WTC11 (cell line): ENCODE measurements around the gene DDX10. TPM values are rescaled to one million over a fixed set of nuclear protein-coding genes. Genes with fewer than 3 reads are reported as not detected.

Source experiments
- ATAC-seq: fragments of 200-7000 bp; cut with Tn5 transposase; 2 replicates; pipeline ENCODE4 v1.10.0; 2021; ENCODE audit warnings: mild to moderate bottlenecking, moderate library complexity
- CTCF ChIA-PET: fragments of 300-600 bp; sonication (Branson Sonifier 250); formaldehyde crosslinking; loops from one replicate; lab custom pipeline; 2021; ENCODE audit warnings: antibody characterized with exemption; lab: Charles Lee
- POLR2A ChIA-PET: fragments of 350-600 bp; sonication (Branson Sonifier 250); formaldehyde crosslinking; loops from one replicate; lab custom pipeline; 2021; ENCODE audit warnings: antibody characterized with exemption; lab: Charles Lee
- DNase-seq: peaks from one replicate; pipeline ENCODE4 v3.0.0; 2021; ENCODE audit warnings: low spot score
- H3K27ac Mint-ChIP-seq: 2 replicates; pipeline ENCODE4 v1.8.0; 2021; ENCODE audit warnings: mixed read lengths
- H3K27me3 Mint-ChIP-seq: 2 replicates; pipeline ENCODE4 v1.8.0; 2021; ENCODE audit warnings: low read depth, mild to moderate bottlenecking, moderate library complexity, mixed read lengths
- H3K36me3 Mint-ChIP-seq: 2 replicates; pipeline ENCODE4 v1.8.0; 2021; ENCODE audit warnings: mixed read lengths
- H3K4me1 Mint-ChIP-seq: 2 replicates; pipeline ENCODE4 v1.8.0; 2022; ENCODE audit warnings: mixed read lengths
- H3K4me3 Mint-ChIP-seq: 2 replicates; pipeline ENCODE4 v1.8.0; 2021; ENCODE audit warnings: mild to moderate bottlenecking, moderate library complexity, mixed read lengths
- H3K9me3 Mint-ChIP-seq: 2 replicates; pipeline ENCODE4 v1.8.0; 2021; ENCODE audit warnings: mixed read lengths
- FOXK1 ChIP-seq: sonication (generic); formaldehyde crosslinking; IDR thresholded peaks from 2 replicates; pipeline ENCODE4 v1.8.0; 2022; ENCODE audit warnings: mild to moderate bottlenecking, moderate library complexity, missing genetic modification reagents
- GABPB1 ChIP-seq: sonication (generic); formaldehyde crosslinking; IDR thresholded peaks from 2 replicates; pipeline ENCODE4 v1.8.1; 2023; ENCODE audit warnings: mild to moderate bottlenecking, missing genetic modification reagents
- GRHL2 ChIP-seq: fragments of 250-450 bp; sonication (Bioruptor Pico); IDR thresholded peaks from 2 replicates; pipeline ENCODE4 v1.8.0; 2022; ENCODE audit warnings: mild to moderate bottlenecking, moderate library complexity; ENCODE audit not compliant: insufficient replicate concordance, severe bottlenecking
- IRF2 ChIP-seq: sonication (generic); formaldehyde crosslinking; IDR thresholded peaks from 2 replicates; pipeline ENCODE4 v1.8.0; 2022; ENCODE audit warnings: low read depth, missing genetic modification reagents, borderline replicate concordance
- NR2C2 ChIP-seq: sonication (generic); formaldehyde crosslinking; IDR thresholded peaks from 2 replicates; pipeline ENCODE4 v1.8.0; 2022; ENCODE audit warnings: mild to moderate bottlenecking, missing genetic modification reagents
- PRRX2 ChIP-seq: fragments of 250-450 bp; sonication (Bioruptor Pico); IDR thresholded peaks from 2 replicates; pipeline ENCODE4 v1.8.0; 2021; ENCODE audit warnings: mild to moderate bottlenecking
- SOX15 ChIP-seq: fragments of 250-450 bp; sonication (Bioruptor Pico); IDR thresholded peaks from 2 replicates; pipeline ENCODE4 v1.9.0; 2021; ENCODE audit warnings: mild to moderate bottlenecking
- TEAD1 ChIP-seq: sonication (generic); formaldehyde crosslinking; IDR thresholded peaks from 2 replicates; pipeline ENCODE4 v1.8.0; 2022; ENCODE audit warnings: mild to moderate bottlenecking, missing genetic modification reagents
- ZNF138 ChIP-seq: sonication (generic); formaldehyde crosslinking; conservative IDR thresholded peaks from 2 replicates; pipeline ENCODE4 v1.8.1; 2022; ENCODE audit warnings: mild to moderate bottlenecking, moderate library complexity, missing genetic modification reagents
- ZNF219 ChIP-seq: sonication (generic); formaldehyde crosslinking; IDR thresholded peaks from 2 replicates; pipeline ENCODE4 v1.8.0; 2023; ENCODE audit warnings: missing genetic modification reagents, mild to moderate bottlenecking, borderline replicate concordance
- ZNF396 ChIP-seq: fragments of 250-450 bp; sonication (Bioruptor Pico); IDR thresholded peaks from 2 replicates; pipeline ENCODE4 v1.8.0; 2021; ENCODE audit warnings: mild to moderate bottlenecking, moderate library complexity, borderline replicate concordance
- total RNA-seq: library from RNA; stranded (reverse); gene quantifications from 3 replicates; pipeline ENCODE4 v1.2.3, GENCODE V29; 2021
- TF ChIP-seq, protein P1 (sequence below): fragments of 250-450 bp; sonication (Bioruptor Pico); IDR thresholded peaks from 2 replicates; pipeline ENCODE4 v2.1.2; 2022; ENCODE audit warnings: mild to moderate bottlenecking, moderate library complexity
- TF ChIP-seq, protein P2 (sequence below): sonication (generic); formaldehyde crosslinking; IDR thresholded peaks from 2 replicates; pipeline ENCODE4 v1.8.0; 2022; ENCODE audit warnings: mild to moderate bottlenecking, missing genetic modification reagents
- TF ChIP-seq, protein P3 (sequence below): fragments of 200-600 bp; IDR thresholded peaks from 2 replicates; pipeline ENCODE4 v1.8.0; 2022; ENCODE audit warnings: antibody characterized with exemption
- TF ChIP-seq, protein P4 (sequence below): sonication (generic); formaldehyde crosslinking; IDR thresholded peaks from 2 replicates; pipeline ENCODE4 v1.8.1; 2023; ENCODE audit warnings: mild to moderate bottlenecking, moderate library complexity, missing genetic modification reagents
- TF ChIP-seq, protein P5 (sequence below): sonication (generic); formaldehyde crosslinking; IDR thresholded peaks from 2 replicates; pipeline ENCODE4 v1.8.1; 2023; ENCODE audit warnings: mild to moderate bottlenecking, missing genetic modification reagents, moderate library complexity
- TF ChIP-seq, protein P6 (sequence below): fragments of 250-450 bp; sonication (Bioruptor Pico); IDR thresholded peaks from 2 replicates; pipeline ENCODE4 v1.9.0; 2021; ENCODE audit warnings: moderate library complexity, mild to moderate bottlenecking, inconsistent platforms, borderline replicate concordance
- TF ChIP-seq, protein P7 (sequence below): sonication (generic); formaldehyde crosslinking; IDR thresholded peaks from 2 replicates; pipeline ENCODE4 v1.8.0; 2023; ENCODE audit warnings: mild to moderate bottlenecking, missing genetic modification reagents
- TF ChIP-seq, protein P8 (sequence below): sonication (generic); formaldehyde crosslinking; IDR thresholded peaks from 2 replicates; pipeline ENCODE4 v1.8.0; 2023; ENCODE audit warnings: missing genetic modification reagents, mild to moderate bottlenecking, borderline replicate concordance

DDX10 gene
- total RNA-seq, 1 experiment from 2014 or later, result 56.8 TPM

DNA sequence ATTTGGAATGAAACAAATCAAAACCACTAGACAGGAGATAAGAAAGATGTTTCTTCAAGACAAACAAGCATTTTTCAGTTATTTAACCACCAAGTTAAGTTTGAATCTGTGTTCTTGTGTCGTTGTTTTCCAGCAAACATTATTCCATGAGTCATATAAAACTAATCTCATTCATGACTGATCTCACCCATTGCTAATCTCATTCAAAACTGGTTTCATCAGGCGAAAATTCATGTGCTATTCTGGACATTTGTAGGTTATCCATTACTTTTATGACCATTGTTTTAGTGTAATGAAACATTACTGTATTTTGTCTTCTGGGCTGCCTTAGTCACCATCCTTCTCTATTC is 221.8 kb downstream of the DDX10 start:
- POLR2A ChIA-PET, result no interaction called here
- CTCF ChIA-PET, result interaction anchor here (1.4 kb wide), 1 partner anchor 15 kb away, joined by 7 read pairs; no protein-coding TSS in a partner anchor
- H3K9me3 Mint-ChIP-seq, result no peaks in the 10 kb centered on the region
- no peaks in the 10 kb centered on the region for H3K27me3 Mint-ChIP-seq
- DNase-seq, result no peak
- no peak for ATAC-seq
- H3K4me1 Mint-ChIP-seq, result peaks cover 21% of the 10 kb centered on the region
- no peaks in the 10 kb centered on the region for H3K36me3 Mint-ChIP-seq
- TF ChIP-seq ZNF219, result no peak
- TF ChIP-seq TEAD1 (CRISPR knock-in tag), result no peak
- TF ChIP-seq, protein P1, sequence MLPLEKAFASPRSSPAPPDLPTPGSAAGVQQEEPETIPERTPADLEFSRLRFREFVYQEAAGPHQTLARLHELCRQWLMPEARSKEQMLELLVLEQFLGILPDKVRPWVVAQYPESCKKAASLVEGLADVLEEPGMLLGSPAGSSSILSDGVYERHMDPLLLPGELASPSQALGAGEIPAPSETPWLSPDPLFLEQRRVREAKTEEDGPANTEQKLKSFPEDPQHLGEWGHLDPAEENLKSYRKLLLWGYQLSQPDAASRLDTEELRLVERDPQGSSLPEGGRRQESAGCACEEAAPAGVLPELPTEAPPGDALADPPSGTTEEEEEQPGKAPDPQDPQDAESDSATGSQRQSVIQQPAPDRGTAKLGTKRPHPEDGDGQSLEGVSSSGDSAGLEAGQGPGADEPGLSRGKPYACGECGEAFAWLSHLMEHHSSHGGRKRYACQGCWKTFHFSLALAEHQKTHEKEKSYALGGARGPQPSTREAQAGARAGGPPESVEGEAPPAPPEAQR, result no peak
- no peak for TF ChIP-seq FOXK1 (CRISPR knock-in tag)
- TF ChIP-seq, all 79 proteins: peak for 0
- H3K27ac Mint-ChIP-seq, result no peak overlapping the region
- no peak overlapping the region for H3K4me3 Mint-ChIP-seq

DNA sequence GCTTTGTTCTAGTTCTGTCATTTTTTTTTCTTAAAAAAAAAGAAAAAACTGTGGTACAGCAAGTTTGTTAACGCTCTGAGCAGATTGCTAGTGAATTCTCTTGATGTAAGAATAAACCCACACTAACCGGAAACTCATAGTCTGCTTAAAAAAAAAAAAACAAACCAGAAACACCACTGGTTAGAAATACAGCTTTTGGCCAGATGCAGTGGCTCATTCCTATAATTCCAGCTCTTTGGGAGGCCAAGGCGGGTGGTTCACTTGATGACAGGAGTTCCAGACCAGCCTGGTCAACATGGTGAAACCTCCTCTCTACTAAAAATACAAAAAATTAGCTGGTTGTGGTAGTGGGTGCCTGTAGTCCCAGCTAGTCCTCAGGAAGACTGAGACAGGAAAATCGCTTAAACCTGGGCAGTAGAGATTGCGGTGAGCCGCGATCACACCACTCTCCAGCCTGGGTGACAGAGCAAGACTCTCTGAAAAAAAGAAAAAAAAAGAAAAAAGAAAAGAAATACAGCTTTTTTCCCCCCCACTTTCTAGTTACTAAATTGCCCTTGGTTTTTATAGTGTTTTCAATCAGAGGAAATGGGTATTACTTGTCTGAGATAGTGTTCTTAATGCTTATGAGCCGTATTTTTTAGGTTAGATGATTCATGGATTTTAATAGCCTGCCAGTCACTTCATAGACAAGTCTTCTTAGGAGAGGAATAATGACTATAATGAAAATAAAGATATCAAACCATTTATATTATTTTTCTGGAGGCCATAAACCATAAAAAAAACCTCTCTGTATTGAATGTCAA is 222.8 kb downstream of the DDX10 start:
- Mint-ChIP-seq H3K4me1 (peaks cover 28% of the 10 kb centered on the region), H3K4me3 (no peak overlapping the region), H3K27ac (no peak overlapping the region), H3K9me3 (no peaks in the 10 kb centered on the region), H3K36me3 (no peaks in the 10 kb centered on the region), H3K27me3 (no peaks in the 10 kb centered on the region)
- no peak for ATAC-seq
- ChIA-PET CTCF (no interaction called here), POLR2A (interaction anchor here (0.7 kb wide), 1 partner anchor 31 kb away, joined by 3 read pairs; no protein-coding TSS in a partner anchor)
- DNase-seq, result no peak
- TF ChIP-seq, protein P2, sequence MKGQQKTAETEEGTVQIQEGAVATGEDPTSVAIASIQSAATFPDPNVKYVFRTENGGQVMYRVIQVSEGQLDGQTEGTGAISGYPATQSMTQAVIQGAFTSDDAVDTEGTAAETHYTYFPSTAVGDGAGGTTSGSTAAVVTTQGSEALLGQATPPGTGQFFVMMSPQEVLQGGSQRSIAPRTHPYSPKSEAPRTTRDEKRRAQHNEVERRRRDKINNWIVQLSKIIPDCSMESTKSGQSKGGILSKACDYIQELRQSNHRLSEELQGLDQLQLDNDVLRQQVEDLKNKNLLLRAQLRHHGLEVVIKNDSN (CRISPR knock-in tag), result no peak
- TF ChIP-seq, protein P3, sequence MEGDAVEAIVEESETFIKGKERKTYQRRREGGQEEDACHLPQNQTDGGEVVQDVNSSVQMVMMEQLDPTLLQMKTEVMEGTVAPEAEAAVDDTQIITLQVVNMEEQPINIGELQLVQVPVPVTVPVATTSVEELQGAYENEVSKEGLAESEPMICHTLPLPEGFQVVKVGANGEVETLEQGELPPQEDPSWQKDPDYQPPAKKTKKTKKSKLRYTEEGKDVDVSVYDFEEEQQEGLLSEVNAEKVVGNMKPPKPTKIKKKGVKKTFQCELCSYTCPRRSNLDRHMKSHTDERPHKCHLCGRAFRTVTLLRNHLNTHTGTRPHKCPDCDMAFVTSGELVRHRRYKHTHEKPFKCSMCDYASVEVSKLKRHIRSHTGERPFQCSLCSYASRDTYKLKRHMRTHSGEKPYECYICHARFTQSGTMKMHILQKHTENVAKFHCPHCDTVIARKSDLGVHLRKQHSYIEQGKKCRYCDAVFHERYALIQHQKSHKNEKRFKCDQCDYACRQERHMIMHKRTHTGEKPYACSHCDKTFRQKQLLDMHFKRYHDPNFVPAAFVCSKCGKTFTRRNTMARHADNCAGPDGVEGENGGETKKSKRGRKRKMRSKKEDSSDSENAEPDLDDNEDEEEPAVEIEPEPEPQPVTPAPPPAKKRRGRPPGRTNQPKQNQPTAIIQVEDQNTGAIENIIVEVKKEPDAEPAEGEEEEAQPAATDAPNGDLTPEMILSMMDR, result no peak
- no peak for TF ChIP-seq NR2C2 (CRISPR knock-in tag)
- TF ChIP-seq, protein P4, sequence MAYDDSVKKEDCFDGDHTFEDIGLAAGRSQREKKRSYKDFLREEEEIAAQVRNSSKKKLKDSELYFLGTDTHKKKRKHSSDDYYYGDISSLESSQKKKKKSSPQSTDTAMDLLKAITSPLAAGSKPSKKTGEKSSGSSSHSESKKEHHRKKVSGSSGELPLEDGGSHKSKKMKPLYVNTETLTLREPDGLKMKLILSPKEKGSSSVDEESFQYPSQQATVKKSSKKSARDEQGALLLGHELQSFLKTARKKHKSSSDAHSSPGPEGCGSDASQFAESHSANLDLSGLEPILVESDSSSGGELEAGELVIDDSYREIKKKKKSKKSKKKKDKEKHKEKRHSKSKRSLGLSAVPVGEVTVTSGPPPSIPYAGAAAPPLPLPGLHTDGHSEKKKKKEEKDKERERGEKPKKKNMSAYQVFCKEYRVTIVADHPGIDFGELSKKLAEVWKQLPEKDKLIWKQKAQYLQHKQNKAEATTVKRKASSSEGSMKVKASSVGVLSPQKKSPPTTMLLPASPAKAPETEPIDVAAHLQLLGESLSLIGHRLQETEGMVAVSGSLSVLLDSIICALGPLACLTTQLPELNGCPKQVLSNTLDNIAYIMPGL, result no peak
- TF ChIP-seq ZNF396, result no peak
- no peak for TF ChIP-seq ZNF219
- TF ChIP-seq, protein P5, sequence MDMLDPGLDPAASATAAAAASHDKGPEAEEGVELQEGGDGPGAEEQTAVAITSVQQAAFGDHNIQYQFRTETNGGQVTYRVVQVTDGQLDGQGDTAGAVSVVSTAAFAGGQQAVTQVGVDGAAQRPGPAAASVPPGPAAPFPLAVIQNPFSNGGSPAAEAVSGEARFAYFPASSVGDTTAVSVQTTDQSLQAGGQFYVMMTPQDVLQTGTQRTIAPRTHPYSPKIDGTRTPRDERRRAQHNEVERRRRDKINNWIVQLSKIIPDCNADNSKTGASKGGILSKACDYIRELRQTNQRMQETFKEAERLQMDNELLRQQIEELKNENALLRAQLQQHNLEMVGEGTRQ, result no peak
- TF ChIP-seq, protein P6, sequence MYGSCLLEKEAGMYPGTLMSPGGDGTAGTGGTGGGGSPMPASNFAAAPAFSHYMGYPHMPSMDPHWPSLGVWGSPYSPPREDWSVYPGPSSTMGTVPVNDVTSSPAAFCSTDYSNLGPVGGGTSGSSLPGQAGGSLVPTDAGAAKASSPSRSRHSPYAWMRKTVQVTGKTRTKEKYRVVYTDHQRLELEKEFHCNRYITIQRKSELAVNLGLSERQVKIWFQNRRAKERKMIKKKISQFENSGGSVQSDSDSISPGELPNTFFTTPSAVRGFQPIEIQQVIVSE, result no peak
- TF ChIP-seq, protein P7, sequence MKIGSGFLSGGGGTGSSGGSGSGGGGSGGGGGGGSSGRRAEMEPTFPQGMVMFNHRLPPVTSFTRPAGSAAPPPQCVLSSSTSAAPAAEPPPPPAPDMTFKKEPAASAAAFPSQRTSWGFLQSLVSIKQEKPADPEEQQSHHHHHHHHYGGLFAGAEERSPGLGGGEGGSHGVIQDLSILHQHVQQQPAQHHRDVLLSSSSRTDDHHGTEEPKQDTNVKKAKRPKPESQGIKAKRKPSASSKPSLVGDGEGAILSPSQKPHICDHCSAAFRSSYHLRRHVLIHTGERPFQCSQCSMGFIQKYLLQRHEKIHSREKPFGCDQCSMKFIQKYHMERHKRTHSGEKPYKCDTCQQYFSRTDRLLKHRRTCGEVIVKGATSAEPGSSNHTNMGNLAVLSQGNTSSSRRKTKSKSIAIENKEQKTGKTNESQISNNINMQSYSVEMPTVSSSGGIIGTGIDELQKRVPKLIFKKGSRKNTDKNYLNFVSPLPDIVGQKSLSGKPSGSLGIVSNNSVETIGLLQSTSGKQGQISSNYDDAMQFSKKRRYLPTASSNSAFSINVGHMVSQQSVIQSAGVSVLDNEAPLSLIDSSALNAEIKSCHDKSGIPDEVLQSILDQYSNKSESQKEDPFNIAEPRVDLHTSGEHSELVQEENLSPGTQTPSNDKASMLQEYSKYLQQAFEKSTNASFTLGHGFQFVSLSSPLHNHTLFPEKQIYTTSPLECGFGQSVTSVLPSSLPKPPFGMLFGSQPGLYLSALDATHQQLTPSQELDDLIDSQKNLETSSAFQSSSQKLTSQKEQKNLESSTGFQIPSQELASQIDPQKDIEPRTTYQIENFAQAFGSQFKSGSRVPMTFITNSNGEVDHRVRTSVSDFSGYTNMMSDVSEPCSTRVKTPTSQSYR (CRISPR knock-in tag), result no peak
- no peak for TF ChIP-seq SOX15 (CRISPR knock-in tag)
- no peak for TF ChIP-seq PRRX2 (CRISPR knock-in tag)
- TF ChIP-seq IRF2 (CRISPR knock-in tag), result no peak
- TF ChIP-seq, protein P8, sequence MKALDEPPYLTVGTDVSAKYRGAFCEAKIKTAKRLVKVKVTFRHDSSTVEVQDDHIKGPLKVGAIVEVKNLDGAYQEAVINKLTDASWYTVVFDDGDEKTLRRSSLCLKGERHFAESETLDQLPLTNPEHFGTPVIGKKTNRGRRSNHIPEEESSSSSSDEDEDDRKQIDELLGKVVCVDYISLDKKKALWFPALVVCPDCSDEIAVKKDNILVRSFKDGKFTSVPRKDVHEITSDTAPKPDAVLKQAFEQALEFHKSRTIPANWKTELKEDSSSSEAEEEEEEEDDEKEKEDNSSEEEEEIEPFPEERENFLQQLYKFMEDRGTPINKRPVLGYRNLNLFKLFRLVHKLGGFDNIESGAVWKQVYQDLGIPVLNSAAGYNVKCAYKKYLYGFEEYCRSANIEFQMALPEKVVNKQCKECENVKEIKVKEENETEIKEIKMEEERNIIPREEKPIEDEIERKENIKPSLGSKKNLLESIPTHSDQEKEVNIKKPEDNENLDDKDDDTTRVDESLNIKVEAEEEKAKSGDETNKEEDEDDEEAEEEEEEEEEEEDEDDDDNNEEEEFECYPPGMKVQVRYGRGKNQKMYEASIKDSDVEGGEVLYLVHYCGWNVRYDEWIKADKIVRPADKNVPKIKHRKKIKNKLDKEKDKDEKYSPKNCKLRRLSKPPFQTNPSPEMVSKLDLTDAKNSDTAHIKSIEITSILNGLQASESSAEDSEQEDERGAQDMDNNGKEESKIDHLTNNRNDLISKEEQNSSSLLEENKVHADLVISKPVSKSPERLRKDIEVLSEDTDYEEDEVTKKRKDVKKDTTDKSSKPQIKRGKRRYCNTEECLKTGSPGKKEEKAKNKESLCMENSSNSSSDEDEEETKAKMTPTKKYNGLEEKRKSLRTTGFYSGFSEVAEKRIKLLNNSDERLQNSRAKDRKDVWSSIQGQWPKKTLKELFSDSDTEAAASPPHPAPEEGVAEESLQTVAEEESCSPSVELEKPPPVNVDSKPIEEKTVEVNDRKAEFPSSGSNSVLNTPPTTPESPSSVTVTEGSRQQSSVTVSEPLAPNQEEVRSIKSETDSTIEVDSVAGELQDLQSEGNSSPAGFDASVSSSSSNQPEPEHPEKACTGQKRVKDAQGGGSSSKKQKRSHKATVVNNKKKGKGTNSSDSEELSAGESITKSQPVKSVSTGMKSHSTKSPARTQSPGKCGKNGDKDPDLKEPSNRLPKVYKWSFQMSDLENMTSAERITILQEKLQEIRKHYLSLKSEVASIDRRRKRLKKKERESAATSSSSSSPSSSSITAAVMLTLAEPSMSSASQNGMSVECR (CRISPR knock-in tag), result no peak
- TF ChIP-seq GABPB1, result no peak
- no peak for TF ChIP-seq GRHL2 (CRISPR knock-in tag)
- TF ChIP-seq ZNF138 (CRISPR knock-in tag), result no peak
